GM12878 (cell line): ENCODE measurements around the gene BLACAT1. TPM values are rescaled to one million over a fixed set of nuclear protein-coding genes. Genes with fewer than 3 reads are reported as not detected.
A peak's percentile ranks its signal among the peaks of the same experiment; 100 is the strongest.

Experiments
- ATAC-seq: fragments of 200-7000 bp; cut with Tn5 transposase; 3 replicates; pipeline ENCODE4 v1.9.1; 2020; ENCODE audit warnings: mild to moderate bottlenecking, moderate library complexity
- BruUV-seq: library from RNA; stranded (reverse); fragments of 400-500 nt; replicated peaks from 2 replicates; lab custom pipeline; 2021; lab: Mats Ljungman, UMichigan
- CTCF ChIA-PET: fragments of 300-600 bp; sonication (Branson Sonifier 250); formaldehyde crosslinking; extraction: SDS; loops from one replicate; lab custom pipeline; 2021; ENCODE audit warnings: inconsistent platforms; lab: Yijun Ruan, JAX
- POLR2A ChIA-PET: fragments of 350-600 bp; formaldehyde crosslinking; extraction: SDS; loops from one replicate; lab custom pipeline; 2021; ENCODE audit warnings: inconsistent platforms; lab: Charles Lee
- RAD21 ChIA-PET: fragments of 300-600 bp; sonication (Branson Sonifier 250); formaldehyde crosslinking; loops from one replicate; lab custom pipeline; 2023; ENCODE audit warnings: antibody characterized with exemption; ENCODE audit not compliant: unreplicated experiment; lab: Charles Lee
- SMC1A ChIA-PET: fragments of 300-600 bp; sonication (Branson Sonifier 250); formaldehyde crosslinking; loops from one replicate; lab custom pipeline; 2023; ENCODE audit not compliant: unreplicated experiment, uncharacterized antibody; lab: Charles Lee
- DNase-seq: peaks from one replicate; pipeline ENCODE4 v3.0.0-alpha.2; 2011; ENCODE audit warnings: low read depth, low spot score
- FAIRE-seq: peaks from 3 replicates; lab custom pipeline; 2011; peaks lifted over from hg19 to GRCh38; lab: Jason Lieb, UNC
- H2AFZ ChIP-seq: 2 replicates; pipeline ENCODE4 v1.6.0; 2011; ENCODE audit warnings: low read depth, low read length, control low read depth; ENCODE audit not compliant: control insufficient read depth
- H3K27ac ChIP-seq: 2 replicates; pipeline ENCODE4 v1.5.1; 2011; ENCODE audit warnings: control low read depth; ENCODE audit not compliant: control insufficient read depth, insufficient read depth
- H3K27me3 ChIP-seq, 2 experiments: replicated peaks in 1 of 2; 2 replicates each; pipeline versions ENCODE4 v1.6.0 to v1.6.1; 2011; ENCODE audit warnings: low read length in 1 of 2; ENCODE audit not compliant: control insufficient read depth in 2 of 2, insufficient read depth in 2 of 2
- H3K36me3 ChIP-seq, 2 experiments: 2 replicates each; pipeline ENCODE4 v1.5.1; 2011; ENCODE audit warnings: low read length in 1 of 2; ENCODE audit not compliant: control insufficient read depth in 2 of 2, insufficient read depth in 2 of 2
- H3K4me1 ChIP-seq: 2 replicates; pipeline ENCODE4 v1.6.1; 2011; ENCODE audit warnings: mild to moderate bottlenecking, low read length, moderate library complexity, mixed read lengths; ENCODE audit not compliant: control insufficient read depth, insufficient read depth
- H3K4me2 ChIP-seq: 2 replicates; pipeline ENCODE4 v1.6.0; 2011; ENCODE audit warnings: control low read depth; ENCODE audit not compliant: control insufficient read depth, insufficient read depth
- H3K4me3 ChIP-seq: fragments of 200-600 bp; sonication (generic); 2 replicates; pipeline ENCODE4 v1.5.1; 2016
- H3K79me2 ChIP-seq: 2 replicates; pipeline ENCODE4 v1.6.0; 2011; ENCODE audit warnings: low read length; ENCODE audit not compliant: control insufficient read depth, insufficient read depth
- H3K9ac ChIP-seq: 2 replicates; pipeline ENCODE4 v1.8.0; 2011; ENCODE audit warnings: low read length, control low read depth, mixed read lengths; ENCODE audit not compliant: control insufficient read depth, insufficient read depth
- H3K9me3 ChIP-seq: replicated peaks from 3 replicates; pipeline ENCODE4 v1.5.1; 2011; ENCODE audit warnings: mild to moderate bottlenecking, low read length; ENCODE audit not compliant: control insufficient read depth, insufficient read depth
- H4K20me1 ChIP-seq: 2 replicates; pipeline ENCODE4 v1.6.0; 2011; ENCODE audit not compliant: control insufficient read depth, insufficient read depth
- CBX5 ChIP-seq: sonication (generic); IDR thresholded peaks from 2 replicates; pipeline ENCODE4 v1.6.1; 2016; ENCODE audit warnings: low read depth, moderate library complexity, mild to moderate bottlenecking, inconsistent platforms
- E2F8 ChIP-seq: fragments of 450-650 bp; IDR thresholded peaks from 2 replicates; pipeline ENCODE4 v1.6.1; 2018; ENCODE audit warnings: mild to moderate bottlenecking, low read depth, moderate library complexity; ENCODE audit not compliant: partially characterized antibody
- HDAC6 ChIP-seq: fragments of 200-600 bp; sonication (generic); IDR thresholded peaks from one replicate; pipeline ENCODE4 v1.8.0; 2017; ENCODE audit warnings: antibody characterized with exemption; ENCODE audit not compliant: unreplicated experiment
- IRF3 ChIP-seq: fragments of 450-650 bp; IDR thresholded peaks from 2 replicates; pipeline ENCODE4 v1.6.1; 2014; ENCODE audit warnings: mild to moderate bottlenecking
- JUNB ChIP-seq: IDR thresholded peaks from 2 replicates; pipeline ENCODE4 v1.6.1; 2016; ENCODE audit warnings: antibody characterized with exemption, mild to moderate bottlenecking
- MEF2B ChIP-seq: fragments of 450-650 bp; IDR thresholded peaks from 2 replicates; pipeline ENCODE4 v1.6.1; 2018; ENCODE audit warnings: mild to moderate bottlenecking, moderate library complexity; ENCODE audit not compliant: partially characterized antibody, poor library complexity, severe bottlenecking
- MTA2 ChIP-seq: fragments of 450-650 bp; IDR thresholded peaks from 2 replicates; pipeline ENCODE4 v1.6.1; 2016; ENCODE audit warnings: low read depth, mild to moderate bottlenecking, moderate library complexity
- PKNOX1 ChIP-seq: fragments of 450-650 bp; IDR thresholded peaks from 2 replicates; pipeline ENCODE4 v1.6.1; 2016; ENCODE audit warnings: mild to moderate bottlenecking
- SREBF1 ChIP-seq: IDR thresholded peaks from 2 replicates; pipeline ENCODE4 v1.6.1; 2012; ENCODE audit warnings: mild to moderate bottlenecking, low read length
- SUZ12 ChIP-seq: fragments of 200-600 bp; sonication (generic); IDR thresholded peaks from one replicate; pipeline ENCODE4 v1.6.1; 2018; ENCODE audit warnings: antibody characterized with exemption, mild to moderate bottlenecking; ENCODE audit not compliant: unreplicated experiment
- YY1 ChIP-seq: IDR thresholded peaks from 2 replicates; pipeline ENCODE4 v1.6.1; 2011; ENCODE audit warnings: low read depth, mild to moderate bottlenecking, low read length
- ZSCAN29 ChIP-seq: fragments of 450-650 bp; IDR thresholded peaks from 2 replicates; pipeline ENCODE4 v1.6.1; 2017; ENCODE audit warnings: mild to moderate bottlenecking, moderate library complexity
- ZZZ3 ChIP-seq: IDR thresholded peaks from 2 replicates; pipeline ENCODE4 v1.6.1; 2011; ENCODE audit warnings: low read depth; ENCODE audit not compliant: control insufficient read depth, insufficient read length
- WGBS: methylation state at CpG from one replicate; pipeline ENCODE4 v1.1.6; 2016; ENCODE audit warnings: low lambda C conversion rate; ENCODE audit not compliant: insufficient replicate concordance, insufficient coverage; ENCODE audit errors: missing lambda C conversion rate; 5-methylcytosine and 5-hydroxymethylcytosine counted together
- in situ Hi-C: fragments of 300-500 bp; cut with MboI; formaldehyde crosslinking; loops from 9 replicates; pipeline ENCODE4 v1.14.3; 2018; ENCODE audit warnings: mixed read lengths
- intact Hi-C: fragments of 100-400 bp; cut with micrococcal nuclease; formaldehyde crosslinking; loops from one replicate; pipeline ENCODE4 v1.14.2; 2022; ENCODE audit not compliant: unreplicated experiment
- polyA plus RNA-seq, 11 experiments: library from polyadenylated mRNA; depleted of rRNA in 4 of 11; unstranded in 6 of 11; stranded (reverse) in 5 of 11; fragments of >200 nt; fragmentation: Nextera tagmentation in 4 of 11; fragmentation: Illumina TruSeq in 1 of 11; extraction: Ambion mirVana in 4 of 11; extraction: Trizol in 1 of 11; gene quantifications; 1 replicate in 1 of 11; 2 replicates in 10 of 11; pipeline versions ENCODE4 v1.2.1 to v1.2.3, GENCODE V29; 2011 to 2016; ENCODE audit warnings: inconsistent platforms in 2 of 11, missing spikeins in 2 of 11, low read depth in 1 of 11
- total RNA-seq, 4 experiments: library from RNA; depleted of rRNA in 3 of 4; stranded (reverse); fragments of >200 nt in 3 of 4; fragmentation: Illumina TruSeq in 1 of 4; extraction: Trizol in 1 of 4; gene quantifications; 2 replicates each; pipeline versions ENCODE4 v1.2.1 to v1.2.3, GENCODE V29; 2013 to 2021

BLACAT1 gene
- total and polyA plus RNA-seq, 10 of the 15 experiments (the other 5 are each of a cell fraction or from before 2014, with no cell fraction given): 0.04 to 1.6 (median 0.15) TPM; not detected in 1

- TF ChIP-seq E2F8: no peak
Observed at GRCh38 chr1:205481218-205481617, 25.4 kb upstream of the BLACAT1 start (continued).

GRCh38 chr1:205480349-205480985 lies 24.6 kb upstream of the BLACAT1 start:
- H3K4me3 ChIP-seq: peak overlapping the region; percentile 49; the same call in 1 of the 2 replicates
- no TSS peak for BruUV-seq
- CTCF ChIA-PET: interaction anchor here (0.8 to 12.4 kb wide), 13 partner anchors 9 to 155 kb away, joined by 3 to 191 read pairs (median 4); no protein-coding TSS in a partner anchor
- TF ChIP-seq E2F8 (no peak), JUNB (no peak), YY1 (peak; percentile 31; the same call in 1 of the 2 replicates), MEF2B (peak; percentile 64), ZSCAN29 (no peak), PKNOX1 (peak; percentile 85), MTA2 (peak; percentile 88), CBX5 (no peak), IRF3 (no peak), SUZ12 (no peak), SREBF1 (no peak), ZZZ3 (no peak), HDAC6 (no peak)

More at GRCh38 chr1:205480349-205480985, 24.6 kb upstream of the BLACAT1 start:
- WGBS: 26% methylated on average over 17 of the region's 17 CpGs
- Histone ChIP-seq H3K36me3 (no peaks in the 10 kb centered on the region), H3K9me3 (no peaks in the 10 kb centered on the region; the same call in none of the 3 replicates), H3K9ac (peak overlapping the region; percentile 38; the same call in 1 of the 2 replicates), H3K79me2 (no peaks in the 10 kb centered on the region), H4K20me1 (no peaks in the 10 kb centered on the region), H3K4me1 (peaks cover 25% of the 10 kb centered on the region), H3K4me2 (peak overlapping the region; percentile 88), H2AFZ (peak overlapping the region; percentile 37; the same call in 1 of the 2 replicates), H3K27ac (peak overlapping the region; percentile 63), H3K27me3 (no peaks in the 10 kb centered on the region)
- ChIA-PET SMC1A (interaction anchor here (0.8 to 5.7 kb wide), 7 partner anchors 8 to 251 kb away, joined by 3 to 35 read pairs (median 6); no protein-coding TSS in a partner anchor), RAD21 (interaction anchor here (0.8 to 5.3 kb wide), 7 partner anchors 28 to 126 kb away, joined by 3 to 42 read pairs (median 8); no protein-coding TSS in a partner anchor), POLR2A (interaction anchor here (0.6 to 1.0 kb wide), 3 partner anchors 17 to 149 kb away, joined by 3 to 4 read pairs (median 3); no protein-coding TSS in a partner anchor)
- intact Hi-C loops: loop anchor here (2.0 kb wide), 1 partner anchor 40 kb away; no protein-coding TSS in a partner anchor
- FAIRE-seq (peak; percentile 98), ATAC-seq (peak; percentile 84), DNase-seq (peak; percentile 73)
- in situ Hi-C loops: no loop called here
